ENCODE data around the gene TAAR9.

- TF ChIP-seq CTCF (IDR thresholded peaks at IDR 0.05) (no peak), EP300 (IDR thresholded peaks at IDR 0.05; ENCODE audit: low read depth) (no peak), POLR2A (IDR thresholded peaks at IDR 0.05) (no peak)
Observed at GRCh38 chr6:132525866-132526265, 12.2 kb upstream of the TAAR9 start.

All from transverse colon (tissue), 3 donors.